Stimulated activated CD4-positive, alpha-beta T cell treated with anti-CD3 and anti-CD28 coated beads, Interleukin-15, amount 100 ng/mL, for 48 hours (primary cell): ENCODE data around the gene PMFBP1.

Source experiments
- DNase-seq, 2 donors: peaks; one replicate each; pipeline ENCODE4 v3.0.0-alpha.2; 2020; ENCODE audit warnings: low read depth in 2 of 2

PMFBP1 gene

GRCh38 chr16:72188541-72188940 lies 16.6 kb upstream of the PMFBP1 start:
- DNase-seq = no peak

DNA sequence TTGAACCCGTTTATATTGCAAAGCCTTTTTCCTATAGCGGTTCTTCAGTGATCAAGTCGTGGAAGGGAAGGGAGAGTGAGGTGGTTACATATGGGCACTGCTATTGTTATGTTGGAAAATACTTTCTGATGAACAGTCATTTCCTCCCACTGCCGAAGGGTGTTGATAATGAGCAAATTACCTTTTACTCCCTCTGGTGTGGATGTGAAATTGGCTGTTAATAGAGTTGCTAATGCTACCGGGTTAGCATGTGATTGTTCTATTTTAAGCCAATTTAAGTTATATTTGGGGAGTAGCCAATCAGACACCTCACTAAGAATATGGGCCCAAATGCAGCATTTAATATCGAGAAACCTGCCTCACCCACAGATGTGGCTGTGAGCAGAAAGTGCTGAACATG lies 15.6 kb upstream of the PMFBP1 start:
- DNase-seq = no peak

GRCh38 chr16:72182976-72183375 lies 11.0 kb upstream of the PMFBP1 start:
- DNase-seq = no peak

- no peak for DNase-seq
Measured at GRCh38 chr16:72179204-72179970, 7.4 kb upstream of the PMFBP1 start.

DNA sequence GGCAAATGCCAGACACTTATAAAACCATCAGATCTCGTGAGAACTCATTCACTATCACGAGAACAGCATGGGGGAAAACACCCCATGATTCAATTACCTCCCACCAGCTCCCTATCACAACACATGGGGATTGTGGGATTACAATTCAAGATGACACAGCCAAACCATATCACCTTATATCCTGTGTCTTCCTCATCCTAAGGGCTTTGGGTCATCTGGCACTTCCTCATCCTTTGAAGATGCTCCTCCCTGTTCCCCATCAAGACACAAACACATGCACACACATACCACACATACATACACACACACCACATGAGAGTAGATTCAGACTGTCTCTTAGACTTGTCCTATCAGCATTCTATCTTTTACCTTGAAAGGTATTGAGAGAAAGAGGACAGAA lies 2.8 kb upstream of the PMFBP1 start:
- DNase-seq = no peak

- DNase-seq = no peak
Measured at GRCh38 chr16:72173997-72174396, 2.0 kb upstream of the PMFBP1 start.

DNA sequence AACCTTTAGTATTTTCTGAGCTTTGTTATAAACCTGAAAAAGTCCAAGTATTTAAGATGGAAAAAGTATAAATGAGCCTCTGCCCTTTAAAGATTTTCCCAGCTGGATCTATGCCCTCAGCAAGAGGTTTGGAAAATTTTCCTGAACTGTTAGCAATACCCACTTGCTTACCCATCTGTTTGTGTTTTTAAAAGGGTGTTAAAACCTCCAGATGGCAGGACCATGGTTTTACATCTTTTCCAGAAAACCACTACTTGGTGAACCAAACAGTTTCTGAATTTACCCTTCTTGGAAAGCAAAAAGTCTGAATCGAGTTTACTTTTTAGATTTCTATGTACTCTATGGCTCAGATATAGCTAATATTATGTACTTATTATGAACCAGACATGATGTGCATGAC lies 719 bp downstream of the PMFBP1 start:
- DNase-seq = no peak

- DNase-seq = no peak
Measured at GRCh38 chr16:72169708-72170107, 2.2 kb downstream of the PMFBP1 start.

GRCh38 chr16:72168365-72168764 lies 3.6 kb downstream of the PMFBP1 start:
- DNase-seq = no peak

- no peak for DNase-seq
Measured at GRCh38 chr16:72166954-72167561, 4.9 kb downstream of the PMFBP1 start.

DNA sequence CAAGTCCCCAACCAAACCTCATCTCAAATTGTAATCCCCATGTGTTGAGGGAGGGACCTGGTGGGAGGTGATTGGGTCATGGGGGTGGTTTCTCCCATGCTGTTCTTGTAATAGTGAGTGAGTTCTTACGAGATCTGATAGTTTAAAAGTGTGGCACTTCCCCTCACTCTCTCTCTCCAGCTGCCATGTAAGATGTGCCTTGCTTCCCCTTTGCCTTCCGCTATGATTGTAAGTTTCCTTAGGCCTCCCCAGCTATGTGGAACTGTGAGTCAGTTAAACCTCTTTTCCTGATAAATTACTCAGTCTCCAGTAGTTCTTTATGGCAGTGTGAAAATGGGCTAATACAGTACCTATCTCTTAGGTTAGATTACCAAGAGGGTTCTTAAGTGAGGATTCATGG lies 5.8 kb downstream of the PMFBP1 start:
- DNase-seq = no peak

DNA sequence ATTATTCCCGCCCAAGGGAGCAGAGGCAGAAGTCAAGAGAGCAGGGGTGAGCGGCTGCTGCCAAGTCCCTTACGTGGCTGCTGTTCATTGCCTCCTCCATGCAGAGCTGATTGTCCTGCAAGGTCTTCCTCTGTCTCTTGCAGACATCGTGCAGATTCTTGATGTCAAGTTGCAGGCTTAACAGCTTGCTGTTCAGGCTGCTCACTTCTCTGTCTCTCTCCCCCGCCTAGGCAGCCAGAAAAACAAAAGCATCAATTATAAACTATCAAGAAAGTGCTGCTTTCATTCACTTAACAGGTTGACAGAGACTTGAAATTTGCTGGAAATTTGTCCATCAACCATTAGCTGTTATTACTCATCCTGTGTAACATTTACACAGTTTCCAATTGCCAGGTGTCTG lies 7.3 kb downstream of the PMFBP1 start:
- no peak for DNase-seq

DNA sequence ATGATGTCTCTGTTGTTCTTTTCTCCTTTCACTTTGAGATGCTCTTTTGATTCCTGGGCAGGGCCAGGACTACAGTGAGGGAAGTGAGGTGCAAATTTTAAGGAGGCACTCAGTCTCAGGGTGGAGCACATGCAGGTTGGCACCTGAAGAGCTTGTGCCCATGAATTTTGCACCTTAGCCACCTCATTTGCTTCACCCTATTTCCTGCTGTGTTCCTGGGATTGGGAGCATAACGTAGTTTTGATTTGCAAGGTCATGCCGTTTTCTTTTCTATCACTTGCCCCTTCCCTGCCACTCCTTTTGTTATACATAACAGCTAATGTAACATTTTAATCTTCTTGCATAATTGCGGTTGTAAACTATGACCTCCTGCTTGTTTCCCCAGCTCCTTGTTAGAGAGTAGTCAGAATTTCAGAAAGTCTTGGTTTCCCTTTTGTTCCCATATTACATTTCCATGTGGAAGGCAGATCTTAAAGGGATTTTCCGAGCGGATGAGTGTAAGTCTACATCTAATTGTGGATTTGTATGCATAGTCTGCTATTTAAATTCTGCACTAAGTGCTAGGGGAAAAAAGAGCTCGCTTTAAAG lies 9.8 kb downstream of the PMFBP1 start:
- no peak for DNase-seq

DNA sequence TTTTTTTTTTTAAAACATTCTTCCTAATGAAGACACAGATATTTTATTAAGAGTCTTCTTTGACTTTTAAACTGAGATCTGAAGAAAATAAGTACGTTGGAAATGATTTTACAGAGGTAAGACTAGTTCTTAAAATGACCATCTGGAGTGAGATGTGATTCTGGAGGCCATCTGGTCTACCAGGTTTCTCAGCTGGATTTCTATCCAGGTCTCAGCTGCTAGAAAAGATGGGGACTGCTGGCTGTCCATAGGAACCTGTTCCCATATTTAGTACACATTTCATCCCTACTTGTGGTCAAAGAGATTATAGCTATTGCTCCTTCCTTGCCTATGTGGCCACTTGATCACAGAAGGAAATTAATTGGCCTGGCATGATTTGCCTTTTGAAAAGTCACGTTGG lies 12.2 kb downstream of the PMFBP1 start:
- no peak for DNase-seq

GRCh38 chr16:72159386-72159785 lies 12.6 kb downstream of the PMFBP1 start:
- no peak for DNase-seq

- no peak for DNase-seq
Measured at GRCh38 chr16:72149676-72150464, 22.1 kb downstream of the PMFBP1 start.

GRCh38 chr16:72142476-72142875 lies 29.5 kb downstream of the PMFBP1 start:
- no peak for DNase-seq

DNA sequence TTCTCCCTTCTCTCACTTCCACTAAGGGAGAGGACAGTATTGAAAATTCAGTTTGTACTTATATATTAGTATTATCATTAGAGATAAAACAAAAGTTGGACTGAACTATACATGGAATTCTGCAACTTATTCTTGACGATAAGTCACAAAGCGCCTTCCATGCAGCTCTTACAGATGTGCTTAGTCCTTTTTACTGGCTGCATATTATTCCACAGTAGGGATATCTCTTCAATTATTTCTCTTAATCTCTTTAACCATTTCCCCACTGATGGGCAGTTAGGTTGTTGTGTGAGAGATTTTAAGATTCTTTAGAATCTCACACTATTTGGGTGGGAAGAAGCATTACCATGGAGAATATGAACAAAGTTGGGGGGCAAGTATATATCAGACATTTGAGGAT lies 32.0 kb downstream of the PMFBP1 start:
- DNase-seq = no peak

DNA sequence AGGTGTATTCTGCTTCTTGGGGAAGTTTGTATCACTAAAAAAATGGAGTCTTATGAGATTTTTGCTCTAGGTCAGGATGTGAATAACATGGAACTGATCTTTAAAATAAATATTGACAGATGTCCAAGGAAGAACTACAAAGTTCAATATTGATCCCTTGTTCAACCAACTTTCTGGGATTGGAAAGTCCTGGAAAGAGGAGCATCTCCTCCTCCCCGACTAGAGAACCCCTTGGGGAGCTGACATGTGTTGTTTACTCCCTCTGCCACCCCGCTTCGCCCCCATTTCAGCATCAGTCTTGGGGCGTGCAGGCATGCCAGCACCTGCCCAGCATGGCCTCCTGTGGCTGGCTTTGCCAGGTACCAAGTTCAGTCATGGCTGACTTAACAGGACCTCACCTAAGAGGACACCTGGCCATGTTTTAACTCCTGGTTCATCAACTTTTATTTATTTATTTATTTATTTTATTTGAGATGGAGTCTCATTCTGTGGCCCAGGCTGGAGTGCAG lies 33.8 kb downstream of the PMFBP1 start:
- DNase-seq = no peak

DNA sequence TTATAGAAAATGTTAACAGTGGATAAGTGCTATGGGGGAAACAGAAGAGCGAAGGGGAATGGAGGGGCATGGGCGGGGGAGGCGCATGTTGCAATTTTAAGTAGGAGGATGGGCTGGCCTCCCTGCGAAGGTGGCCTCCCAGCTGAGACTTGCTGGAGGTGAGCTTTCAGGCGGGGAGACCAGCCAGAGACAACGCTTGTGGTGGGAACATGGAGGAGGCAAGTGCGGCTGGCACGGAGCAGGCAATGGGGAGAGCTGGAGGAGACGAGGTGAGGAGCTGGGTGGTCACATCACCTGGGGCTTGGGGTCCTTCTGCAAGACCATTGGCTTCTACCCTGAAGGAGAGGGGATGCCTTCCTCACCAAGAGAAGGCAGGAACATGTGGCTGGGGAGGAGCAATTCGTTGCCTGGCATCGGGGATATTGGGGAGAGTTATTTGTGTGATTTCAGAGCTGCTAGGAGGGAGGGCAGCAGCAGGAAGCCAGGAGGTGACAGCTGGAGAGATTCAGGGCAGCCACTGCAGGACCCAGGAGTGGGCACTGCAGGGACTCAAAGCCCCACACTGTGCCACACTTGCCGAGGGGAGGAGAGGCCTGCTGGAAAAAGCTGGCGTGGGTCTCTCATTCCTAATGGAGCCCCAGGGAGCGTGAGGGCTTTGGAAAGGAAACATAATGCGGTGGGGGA lies 34.4 kb downstream of the PMFBP1 start:
- no peak for DNase-seq

- no peak for DNase-seq
Measured at GRCh38 chr16:72134507-72134906, 37.4 kb downstream of the PMFBP1 start.

- no peak for DNase-seq
Measured at GRCh38 chr16:72132726-72133125, 39.2 kb downstream of the PMFBP1 start.
